GM21390 (cell line): ENCODE results near the gene GSG1.
A peak's percentile ranks its signal among the peaks of the same experiment; 100 is the strongest.
"Not testable (repeated sequence)": the region's sequence is repeated elsewhere in the genome, so short reads cannot be mapped to it uniquely, and the experiment has no call there.

Source experiments
- ATAC-seq: cut with Tn5 transposase; IDR thresholded peaks from one replicate; pipeline ENCODE4 v1.9.1; 2021; ENCODE audit not compliant: unreplicated experiment

The GSG1 gene

DNA sequence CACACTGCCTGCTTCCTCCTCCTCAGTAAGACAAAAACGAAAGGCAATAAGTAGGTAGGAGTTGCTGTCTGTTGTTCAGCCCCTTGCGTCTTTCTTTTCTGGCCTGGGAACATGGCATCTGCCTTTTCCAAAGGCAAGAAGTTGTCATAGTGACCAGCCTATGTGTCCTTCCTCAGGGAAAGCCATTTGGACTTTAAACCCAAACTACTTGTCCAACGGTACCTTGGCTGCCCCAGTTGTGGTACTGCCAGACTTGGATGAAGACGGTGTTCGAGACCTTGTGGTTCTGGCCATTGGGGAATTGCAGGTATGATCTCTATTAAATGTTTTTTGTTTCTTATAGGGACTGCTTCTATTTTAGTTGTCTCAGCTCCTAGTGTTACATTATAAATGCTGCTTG lies 40.8 kb downstream of the GSG1 start:
- ATAC-seq, result no peak

DNA sequence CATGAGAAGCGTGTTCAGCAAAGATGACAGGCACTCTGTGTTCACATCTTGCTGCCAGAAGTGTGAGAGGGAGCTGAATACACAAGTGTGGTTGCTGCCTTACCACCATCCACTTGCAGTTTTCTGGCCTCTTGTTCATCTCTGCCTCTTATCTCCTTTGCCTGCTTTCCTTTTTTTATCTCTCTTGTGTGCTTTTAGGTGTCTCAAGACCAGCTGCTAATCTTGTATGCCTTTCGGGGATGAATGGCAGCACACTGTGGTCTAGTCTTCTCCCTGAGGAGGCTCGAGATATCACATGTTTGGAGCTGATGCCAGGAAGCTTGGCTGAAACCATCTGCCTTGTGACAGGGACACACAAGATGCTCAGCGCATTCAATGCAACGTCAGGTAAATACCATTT lies 42.1 kb downstream of the GSG1 start:
- ATAC-seq, result no peak

DNA sequence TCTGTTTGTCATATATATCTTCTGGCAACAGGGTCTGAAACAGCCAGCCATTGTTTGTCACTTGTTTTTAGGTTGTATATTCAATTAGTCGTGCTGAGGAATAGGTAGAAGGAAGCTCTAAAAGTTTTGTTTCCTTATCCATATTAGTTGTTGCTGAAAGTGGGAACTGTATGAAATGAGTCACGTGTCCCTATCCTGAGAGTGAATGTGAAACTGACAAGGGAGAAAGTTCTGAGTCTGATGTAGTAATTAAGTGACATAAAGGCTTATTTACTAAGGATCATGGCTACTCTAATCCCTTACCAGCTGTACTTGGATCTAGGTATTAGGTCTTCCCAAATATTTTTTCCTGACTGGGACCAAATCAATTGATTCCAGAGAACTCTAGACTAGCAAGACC lies 42.9 kb downstream of the GSG1 start:
- ATAC-seq, result no peak

DNA sequence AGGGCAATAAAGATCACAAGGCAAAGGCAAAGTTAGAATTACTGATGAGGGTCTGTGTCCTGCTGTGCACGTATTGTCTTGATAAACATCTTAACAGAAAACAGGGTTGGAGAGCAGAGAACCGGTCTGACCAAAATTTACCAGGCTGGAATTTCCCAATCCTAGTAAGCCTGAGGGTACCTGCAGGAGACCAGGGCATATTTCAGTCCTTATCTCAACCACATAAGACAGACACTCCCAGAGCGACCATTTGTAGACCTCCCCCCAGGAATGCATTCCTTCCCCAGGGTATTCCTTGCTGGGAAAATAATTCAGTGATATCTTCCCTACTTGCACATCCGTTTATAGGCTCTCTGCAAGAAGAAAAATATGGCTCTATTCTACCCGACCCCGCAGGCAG lies 49.9 kb downstream of the GSG1 start:
- ATAC-seq, result not testable (repeated sequence)

DNA sequence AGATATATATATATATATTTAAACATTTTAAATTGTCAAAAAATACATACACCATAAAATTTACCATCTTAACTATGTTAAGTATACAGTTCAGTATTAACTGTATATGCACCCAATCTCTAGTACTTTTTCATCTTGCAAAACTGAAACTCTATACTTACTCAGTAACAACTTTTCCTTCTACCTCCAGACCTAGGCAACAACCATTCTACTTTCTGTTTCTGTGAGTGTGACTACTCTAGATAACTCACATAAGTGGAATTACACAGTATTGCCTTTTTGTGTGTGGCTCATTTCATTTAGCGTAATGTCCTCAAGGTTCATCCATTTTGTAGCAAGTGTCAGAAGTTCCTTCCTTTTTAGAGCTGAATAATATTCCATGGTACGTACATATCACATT lies 51.0 kb downstream of the GSG1 start:
- ATAC-seq, result no peak

DNA sequence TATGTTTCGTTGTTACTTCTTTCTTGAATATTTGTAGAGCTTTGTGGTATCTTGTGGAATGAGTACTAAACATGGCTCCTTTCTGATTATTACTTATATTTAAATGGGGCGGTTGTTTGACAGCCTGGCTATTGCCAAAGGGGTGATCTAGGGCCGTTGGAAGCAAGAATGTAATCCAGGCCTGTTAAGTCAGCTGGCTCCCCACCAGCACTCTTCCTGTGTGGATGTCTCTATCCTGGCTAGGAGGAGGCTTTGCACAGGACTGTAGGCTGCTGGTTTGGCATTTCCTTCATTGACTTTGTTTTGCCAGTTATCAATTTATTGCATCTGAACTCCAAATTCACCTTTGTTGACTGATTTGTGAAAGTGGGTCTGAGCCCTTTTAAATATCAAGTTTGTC lies 53.7 kb downstream of the GSG1 start:
- no peak for ATAC-seq

DNA sequence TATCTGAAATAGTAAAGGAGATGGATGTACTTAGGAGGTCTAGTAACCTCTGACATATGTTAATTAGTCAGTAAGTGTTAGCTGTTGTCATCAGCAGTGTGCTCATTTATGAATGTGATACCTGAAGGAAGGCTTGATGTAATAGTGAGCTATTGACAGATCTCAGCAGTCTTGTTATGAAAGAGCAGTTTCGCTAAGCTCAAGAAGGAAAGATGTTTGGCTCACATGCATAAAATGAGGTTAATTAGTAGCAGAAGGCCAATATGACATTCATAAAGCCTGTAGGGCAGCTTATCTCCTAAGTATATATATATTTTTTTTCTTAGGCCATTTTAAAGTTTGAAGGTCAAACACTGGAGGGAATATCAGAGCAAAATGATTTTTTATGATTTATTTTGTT lies 56.5 kb downstream of the GSG1 start:
- no peak for ATAC-seq

DNA sequence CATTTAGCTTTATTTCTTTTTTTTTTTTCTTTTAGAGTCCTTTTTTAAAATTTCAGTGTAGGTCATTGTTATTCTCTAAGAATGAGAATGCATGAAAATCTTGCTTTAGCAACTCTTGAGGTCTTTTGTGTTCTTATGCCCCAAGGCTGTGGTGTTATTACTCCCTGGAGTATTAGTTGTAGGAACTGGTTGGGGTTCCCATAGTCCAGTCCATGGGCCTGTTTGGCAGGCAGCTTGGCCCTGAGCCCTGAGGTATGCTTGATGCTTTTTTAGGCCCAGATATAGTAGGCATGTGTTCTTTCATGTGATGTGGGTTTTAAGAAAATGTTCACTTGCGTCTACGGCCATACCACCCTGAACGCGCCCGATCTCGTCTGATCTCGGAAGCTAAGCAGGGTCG lies 57.7 kb downstream of the GSG1 start:
- ATAC-seq, result no peak

DNA sequence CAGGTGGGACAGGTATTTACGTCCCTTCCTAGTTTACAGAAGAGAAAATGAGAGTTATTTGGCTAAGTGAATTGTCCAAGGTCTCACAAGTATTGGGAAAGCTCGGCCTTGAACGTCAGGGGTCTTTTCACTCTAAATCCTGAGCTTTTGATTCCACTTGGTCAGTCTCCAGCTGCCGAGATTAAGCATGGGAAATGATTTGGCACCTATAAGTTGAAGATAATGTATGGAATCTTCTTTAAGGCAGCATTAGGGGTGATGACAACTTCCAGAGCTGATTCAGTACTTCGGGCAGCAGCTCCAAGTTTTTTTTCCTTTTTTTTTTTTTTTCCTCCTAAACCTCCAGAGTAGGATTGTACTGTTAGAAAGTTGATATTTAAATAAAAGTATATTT lies 58.6 kb downstream of the GSG1 start:
- ATAC-seq, result no peak

DNA sequence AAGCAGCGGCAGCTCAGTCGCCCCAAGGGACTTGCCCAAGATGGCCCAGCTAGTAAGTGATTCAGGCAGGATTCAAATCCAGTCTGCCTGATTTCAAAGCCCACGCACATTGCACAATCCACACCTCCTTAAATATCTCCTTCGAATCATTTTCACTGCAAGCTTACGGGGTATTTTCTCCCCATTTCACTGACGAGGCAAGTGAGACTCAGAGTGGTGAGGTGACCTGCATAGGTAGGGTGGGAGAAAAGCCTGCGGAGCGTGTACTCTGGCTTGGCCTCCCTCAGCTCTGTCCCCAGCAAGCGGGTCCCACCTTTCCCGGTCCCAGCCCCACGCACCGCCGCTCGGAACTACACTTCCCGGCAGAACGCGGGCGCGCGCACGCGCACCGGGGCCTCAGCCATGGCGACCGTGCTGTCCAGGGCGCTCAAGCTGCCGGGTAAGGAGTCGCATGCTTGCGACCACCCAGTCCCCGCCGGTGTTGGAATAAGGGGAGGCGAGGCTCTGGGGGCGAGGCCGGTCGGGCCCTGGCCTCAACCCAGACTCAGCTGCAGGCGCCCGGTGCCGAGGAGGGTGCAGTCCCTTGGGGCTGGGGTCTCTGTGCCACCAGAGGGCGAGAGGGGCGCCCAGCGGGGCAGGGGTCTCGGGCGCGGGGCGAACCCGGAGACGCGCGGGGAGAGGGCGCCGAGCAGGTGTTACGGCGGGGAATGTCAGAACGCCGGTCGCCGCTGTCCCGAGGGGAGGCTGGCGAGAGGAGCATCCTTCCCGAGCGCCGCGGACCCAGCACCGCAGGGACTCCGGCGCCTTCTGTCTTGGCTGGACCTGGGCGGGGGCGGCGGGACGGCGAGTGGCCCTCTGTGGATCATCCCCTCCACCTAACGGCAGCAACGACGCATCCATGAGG lies 59.2 kb downstream of the GSG1 start, which contains the start of gene FAM234B:
TSS of gene FAM234B (plus strand) at position 380 of the 904 bp plus-strand sequence. CDS start at position 403, 23 bp downstream.
- ATAC-seq, result peak; percentile 94

DNA sequence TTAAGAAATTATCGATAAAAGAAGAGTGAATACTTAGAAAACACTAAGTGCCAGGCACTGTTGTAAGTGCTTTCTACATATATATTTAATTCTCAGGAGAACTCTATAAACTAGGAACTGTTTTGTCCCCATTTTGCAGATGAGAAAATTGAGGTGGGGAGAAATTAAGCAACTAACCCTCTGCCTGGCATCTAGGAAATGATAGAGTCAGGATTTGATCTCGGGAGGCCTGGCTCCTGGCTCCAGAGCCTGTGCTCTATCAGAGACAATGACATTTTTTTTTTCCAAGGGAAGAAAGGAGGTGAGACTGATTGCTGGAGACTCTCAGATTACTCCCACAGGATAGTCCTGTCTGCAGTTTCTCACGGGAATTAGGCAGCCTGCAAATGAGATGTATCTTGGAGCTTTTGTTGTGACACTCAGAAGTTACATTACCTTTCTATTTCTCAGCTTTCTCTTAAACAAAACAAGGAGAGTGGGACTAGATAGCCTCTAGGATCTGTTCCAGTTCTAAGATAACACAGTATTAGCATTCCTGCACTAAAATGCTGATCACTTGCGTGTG lies 60.7 kb downstream of the GSG1 start:
- no peak for ATAC-seq

DNA sequence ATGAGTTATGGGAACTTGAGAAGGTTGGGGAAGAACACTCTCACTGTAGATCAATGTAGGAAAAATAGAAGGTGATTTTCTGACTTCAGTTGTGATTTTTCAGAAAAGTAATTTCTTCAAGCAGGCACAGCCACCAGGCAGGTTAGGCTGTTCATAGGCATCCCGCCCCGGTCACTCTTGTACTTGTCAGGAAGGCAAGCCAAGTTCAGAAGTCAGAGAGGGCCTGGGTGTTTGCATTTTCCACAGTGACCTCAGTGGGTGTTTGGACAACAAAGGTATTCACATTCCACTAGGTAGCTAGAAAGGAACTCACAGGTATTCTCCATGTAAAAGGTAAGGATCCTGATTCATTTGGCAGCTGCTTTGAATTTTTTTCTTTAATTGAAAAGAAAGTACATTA lies 62.2 kb downstream of the GSG1 start:
- ATAC-seq, result no peak

DNA sequence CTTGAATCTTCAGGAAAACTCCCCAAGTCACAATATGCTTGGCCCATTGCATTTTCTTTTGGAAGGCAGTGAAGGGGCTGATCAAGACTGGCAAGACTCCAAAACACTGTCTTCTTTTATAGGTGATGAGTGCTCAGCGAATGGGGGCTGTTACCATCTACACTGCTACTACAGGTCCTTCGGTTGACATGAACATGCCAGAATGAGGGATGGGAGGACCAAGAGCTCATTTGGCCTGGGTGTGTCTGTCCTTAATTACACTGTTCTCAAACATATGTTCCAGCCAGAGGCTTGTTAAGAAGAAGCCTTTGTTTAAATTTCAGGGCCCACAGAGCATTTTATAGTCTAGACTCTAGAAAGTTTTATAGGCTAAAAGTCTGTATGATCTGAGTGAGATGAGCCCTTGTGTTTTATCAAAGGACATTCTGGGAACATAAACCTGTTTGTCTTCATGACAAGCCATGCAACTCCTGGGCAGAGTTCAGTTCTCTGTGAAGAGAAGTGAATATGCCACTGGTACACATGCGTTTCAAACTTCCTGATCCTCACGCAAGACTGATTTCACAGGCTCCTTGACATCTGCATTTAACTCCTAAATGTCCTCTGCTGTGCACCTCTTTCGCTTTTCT lies 64.0 kb downstream of the GSG1 start:
- no peak for ATAC-seq

DNA sequence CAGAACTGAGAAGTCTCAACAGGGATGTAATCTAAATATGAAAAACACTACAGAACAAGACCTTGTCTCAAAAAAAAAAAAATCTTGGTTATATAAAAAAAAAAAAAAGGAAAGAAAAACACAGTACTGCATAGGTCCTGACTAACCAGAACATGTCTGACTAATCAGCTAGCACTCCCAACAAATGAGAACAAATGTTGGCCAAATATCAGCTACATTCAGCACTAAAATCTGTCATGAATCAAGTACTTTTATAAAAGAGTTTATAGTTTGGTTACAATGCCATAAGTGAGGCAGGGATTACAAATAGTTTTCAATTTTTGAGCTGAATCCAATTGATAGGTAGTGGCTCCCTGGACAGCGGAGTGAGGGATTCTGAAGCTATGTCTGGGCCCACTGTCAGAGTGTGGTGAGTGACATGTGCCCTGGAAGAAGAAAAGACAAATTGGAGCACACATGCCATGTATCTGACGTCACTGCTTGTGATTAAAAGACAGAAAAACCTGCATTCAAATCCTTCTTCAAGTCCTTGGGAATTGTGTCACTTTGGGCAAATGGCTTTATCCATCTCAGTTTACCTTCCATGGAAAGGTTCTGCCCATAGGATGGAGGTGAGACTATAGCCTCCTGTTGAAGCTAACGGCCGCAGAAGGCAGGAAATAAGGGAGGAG lies 64.8 kb downstream of the GSG1 start:
- ATAC-seq, result no peak

DNA sequence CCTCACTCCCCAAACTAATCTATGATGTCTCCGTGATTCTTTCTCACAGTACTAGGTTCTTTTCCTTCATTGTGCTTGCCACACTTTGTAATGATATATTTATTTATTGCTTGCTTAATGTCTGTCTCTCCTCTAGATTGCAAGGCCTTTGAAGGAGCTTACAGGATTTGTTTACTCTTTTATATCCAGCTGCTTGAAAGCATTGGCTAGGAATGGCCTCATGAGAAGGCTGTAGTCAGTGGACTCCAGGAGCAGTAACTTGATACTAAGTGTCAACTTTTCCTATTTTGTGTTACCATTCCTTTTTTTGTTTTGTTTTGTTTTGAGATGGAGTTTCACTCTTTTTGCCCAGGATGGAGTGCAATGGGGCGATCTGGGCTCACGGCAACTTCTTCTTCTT lies 66.6 kb downstream of the GSG1 start:
- no peak for ATAC-seq

DNA sequence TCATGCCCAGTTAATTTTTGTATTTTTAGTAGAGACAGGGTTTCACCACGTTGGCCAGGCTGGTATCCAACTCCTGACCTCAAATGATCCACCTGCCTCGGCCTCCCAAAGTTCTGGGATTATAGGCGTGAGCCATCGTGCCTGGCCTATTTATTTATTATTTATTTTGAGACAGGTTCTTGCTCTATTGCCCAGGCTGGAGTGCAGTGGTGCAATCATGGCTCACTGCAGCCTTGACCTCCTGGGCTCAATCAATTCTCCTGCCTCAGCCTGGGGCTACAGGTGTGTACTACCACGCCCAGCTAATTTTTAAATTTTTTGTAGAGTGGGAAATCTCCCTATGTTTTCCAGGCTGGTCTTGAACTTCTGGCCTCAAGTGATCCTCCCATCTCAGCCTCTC lies 68.1 kb downstream of the GSG1 start:
- not testable (repeated sequence) for ATAC-seq
